Activated naive CD8-positive, alpha-beta T cell treated with anti-CD3 and anti-CD28 coated beads for 36 hours (primary cell): ENCODE results near the gene NTM. TPM values are rescaled to one million over a fixed set of nuclear protein-coding genes. Genes with fewer than 3 reads are reported as not detected.

Experiments
- DNase-seq: peaks from one replicate; pipeline ENCODE4 v3.0.0; 2021
- H3K27ac Mint-ChIP-seq: one replicate; pipeline ENCODE4 v1.8.0; 2022; ENCODE audit warnings: mild to moderate bottlenecking, moderate library complexity, mixed read lengths
- H3K27me3 Mint-ChIP-seq: one replicate; pipeline ENCODE4 v1.8.0; 2022; ENCODE audit warnings: mild to moderate bottlenecking, mixed read lengths
- H3K36me3 Mint-ChIP-seq: one replicate; pipeline ENCODE4 v1.8.0; 2021; ENCODE audit warnings: mild to moderate bottlenecking, mixed read lengths
- H3K4me1 Mint-ChIP-seq: one replicate; pipeline ENCODE4 v1.8.0; 2021; ENCODE audit warnings: mixed read lengths
- H3K4me3 Mint-ChIP-seq: one replicate; pipeline ENCODE4 v1.8.0; 2022; ENCODE audit warnings: mild to moderate bottlenecking, moderate library complexity, mixed read lengths
- H3K9me3 Mint-ChIP-seq: one replicate; pipeline ENCODE4 v1.8.0; 2022; ENCODE audit warnings: mixed read lengths
- total RNA-seq, 2 experiments: library from RNA; stranded (reverse); gene quantifications; one replicate each; pipeline ENCODE4 v1.2.3, GENCODE V29; 2021

Gene NTM
- total RNA-seq, 2 experiments from 2014 or later = not detected

- H3K4me3 Mint-ChIP-seq = no peak overlapping the region
- DNase-seq = no peak
- no peaks in the 10 kb centered on the region for H3K4me1 Mint-ChIP-seq
- peaks cover 3% of the 10 kb centered on the region for H3K9me3 Mint-ChIP-seq
- H3K36me3 Mint-ChIP-seq = no peaks in the 10 kb centered on the region
- no peak overlapping the region for H3K27ac Mint-ChIP-seq
- H3K27me3 Mint-ChIP-seq = peaks cover 10% of the 10 kb centered on the region
These were observed 379.7 kb downstream of the NTM start for GRCh38 chr11:131750152-131750551.

DNA sequence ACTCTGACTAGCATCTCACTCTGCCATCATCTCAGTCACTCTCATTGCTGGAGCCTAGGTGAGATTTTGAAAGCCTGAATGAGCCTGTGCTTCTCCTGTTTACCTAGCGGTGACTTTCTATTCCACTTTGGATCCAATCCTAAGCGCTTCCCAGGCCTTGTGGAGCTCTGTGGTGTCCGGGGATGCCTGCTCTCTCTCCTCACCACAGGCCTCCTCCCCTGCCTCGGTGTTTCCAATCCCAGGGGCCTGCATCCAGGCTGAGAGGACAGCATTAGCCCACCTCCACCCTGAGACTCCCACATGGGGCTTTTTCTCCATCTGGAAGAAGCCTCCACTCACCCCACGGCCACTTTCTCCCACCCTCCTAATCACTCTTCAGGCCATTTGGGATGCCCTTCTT is 380.3 kb downstream of the NTM start:
- peaks cover 3% of the 10 kb centered on the region for H3K9me3 Mint-ChIP-seq

GRCh38 chr11:131754671-131755070 is 384.3 kb downstream of the NTM start:
- Mint-ChIP-seq H3K27ac (no peak overlapping the region), H3K4me3 (no peak overlapping the region), H3K36me3 (no peaks in the 10 kb centered on the region), H3K9me3 (peaks cover 3% of the 10 kb centered on the region), H3K27me3 (peaks cover 6% of the 10 kb centered on the region), H3K4me1 (no peaks in the 10 kb centered on the region)
- no peak for DNase-seq

More for the DNA sequence above, 380.3 kb downstream of the NTM start:
- Mint-ChIP-seq H3K36me3 (no peaks in the 10 kb centered on the region), H3K27ac (no peak overlapping the region), H3K4me1 (no peaks in the 10 kb centered on the region), H3K27me3 (peaks cover 10% of the 10 kb centered on the region), H3K4me3 (no peak overlapping the region)
- no peak for DNase-seq

GRCh38 chr11:131756479-131757110 is 386.2 kb downstream of the NTM start:
- no peaks in the 10 kb centered on the region for H3K27me3 Mint-ChIP-seq
- no peak for DNase-seq
- H3K4me1 Mint-ChIP-seq = no peaks in the 10 kb centered on the region

GRCh38 chr11:131758726-131759125 is 388.3 kb downstream of the NTM start:
- H3K4me1 Mint-ChIP-seq = no peaks in the 10 kb centered on the region
- no peaks in the 10 kb centered on the region for H3K36me3 Mint-ChIP-seq
- H3K4me3 Mint-ChIP-seq = no peak overlapping the region
- H3K9me3 Mint-ChIP-seq = no peaks in the 10 kb centered on the region
- H3K27ac Mint-ChIP-seq = no peak overlapping the region
- no peaks in the 10 kb centered on the region for H3K27me3 Mint-ChIP-seq
- no peak for DNase-seq

More at GRCh38 chr11:131756479-131757110, 386.2 kb downstream of the NTM start:
- peaks cover 3% of the 10 kb centered on the region for H3K9me3 Mint-ChIP-seq
- no peaks in the 10 kb centered on the region for H3K36me3 Mint-ChIP-seq
- H3K27ac Mint-ChIP-seq = no peak overlapping the region
- no peak overlapping the region for H3K4me3 Mint-ChIP-seq

- Mint-ChIP-seq H3K4me1 (no peaks in the 10 kb centered on the region), H3K36me3 (no peaks in the 10 kb centered on the region), H3K27ac (no peak overlapping the region), H3K4me3 (no peak overlapping the region), H3K9me3 (no peaks in the 10 kb centered on the region), H3K27me3 (no peaks in the 10 kb centered on the region)
- DNase-seq = no peak
These were observed 388.7 kb downstream of the NTM start for GRCh38 chr11:131759140-131759539.

GRCh38 chr11:131760091-131761061 is 390.0 kb downstream of the NTM start:
- Mint-ChIP-seq H3K4me1 (no peaks in the 10 kb centered on the region), H3K27me3 (no peaks in the 10 kb centered on the region), H3K27ac (no peak overlapping the region), H3K36me3 (no peaks in the 10 kb centered on the region), H3K9me3 (no peaks in the 10 kb centered on the region), H3K4me3 (no peak overlapping the region)
- DNase-seq = no peak

DNA sequence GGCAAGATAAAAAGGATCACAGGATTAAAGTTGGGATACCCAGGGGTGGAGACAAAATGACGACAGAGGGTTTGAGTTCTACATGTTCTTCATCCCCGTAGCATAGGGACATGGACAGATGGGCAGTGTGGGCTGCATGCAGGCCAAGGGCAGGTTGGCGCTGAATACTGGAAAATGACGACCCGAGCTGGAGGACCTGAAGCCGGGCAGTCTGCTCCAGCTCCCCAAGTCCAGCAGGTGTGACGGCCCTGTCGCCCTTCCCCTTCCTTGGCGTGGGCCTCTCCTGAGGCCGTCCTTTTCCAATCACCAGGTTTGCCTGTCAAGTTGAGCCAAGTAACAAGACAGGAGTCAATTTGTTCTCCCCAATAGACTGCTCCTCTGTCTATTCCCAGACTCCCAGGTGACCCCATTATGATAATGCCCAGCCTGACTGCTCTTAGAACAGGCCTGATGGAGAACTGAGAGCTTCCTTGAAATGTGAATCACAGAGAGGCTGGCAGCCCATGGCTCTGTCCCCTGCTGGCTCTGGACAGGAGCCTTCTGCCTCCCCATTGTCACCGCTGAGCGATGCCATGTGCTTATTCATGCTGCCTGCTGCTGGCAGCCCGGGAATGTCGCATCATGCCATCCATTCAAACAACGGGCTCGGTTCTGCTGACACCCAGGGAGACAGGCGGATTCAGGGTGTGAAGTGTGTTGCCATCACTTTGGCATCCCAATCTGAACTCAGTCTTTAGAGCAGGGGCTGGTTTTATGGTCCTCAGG is 392.1 kb downstream of the NTM start:
- H3K27ac Mint-ChIP-seq = no peak overlapping the region
- H3K27me3 Mint-ChIP-seq = no peaks in the 10 kb centered on the region

DNA sequence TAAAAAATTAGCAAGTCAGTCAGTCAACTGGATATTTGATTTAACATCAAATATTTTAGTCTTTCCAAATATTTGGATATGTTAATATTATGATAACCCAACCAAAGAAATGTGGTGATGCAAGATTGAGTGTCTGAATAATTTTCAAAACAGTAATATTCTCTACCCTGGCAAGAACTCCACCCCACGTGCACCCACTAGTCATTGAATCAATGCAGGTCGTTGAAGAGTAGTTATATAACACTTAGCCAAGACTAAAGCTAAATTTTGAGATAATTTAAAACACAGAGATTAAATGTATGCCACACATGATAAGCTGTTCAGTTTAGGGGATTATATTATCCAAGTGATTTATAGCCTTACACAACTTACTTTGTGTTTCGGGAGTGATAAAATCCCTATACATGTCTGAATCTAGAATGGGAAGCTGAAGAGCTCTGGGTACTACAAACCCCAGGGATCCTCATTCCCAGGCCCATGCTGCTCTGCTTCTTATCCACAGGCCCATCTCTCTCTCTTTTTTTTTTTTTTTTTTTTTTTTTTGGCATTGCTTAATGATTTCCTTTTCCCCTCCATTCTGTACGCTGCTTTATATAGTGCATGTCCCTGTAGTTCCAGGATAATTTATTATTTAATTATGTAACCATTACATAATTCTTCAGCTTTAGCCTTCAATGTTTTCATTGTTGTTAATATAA is 392.9 kb downstream of the NTM start:
- Mint-ChIP-seq H3K27me3 (no peaks in the 10 kb centered on the region), H3K4me1 (no peaks in the 10 kb centered on the region), H3K9me3 (no peaks in the 10 kb centered on the region), H3K36me3 (no peaks in the 10 kb centered on the region), H3K27ac (no peak overlapping the region), H3K4me3 (no peak overlapping the region)
- DNase-seq = no peak

More for the DNA sequence above, 392.1 kb downstream of the NTM start:
- Mint-ChIP-seq H3K9me3 (no peaks in the 10 kb centered on the region), H3K4me3 (no peak overlapping the region), H3K4me1 (no peaks in the 10 kb centered on the region), H3K36me3 (no peaks in the 10 kb centered on the region)
- no peak for DNase-seq

DNA sequence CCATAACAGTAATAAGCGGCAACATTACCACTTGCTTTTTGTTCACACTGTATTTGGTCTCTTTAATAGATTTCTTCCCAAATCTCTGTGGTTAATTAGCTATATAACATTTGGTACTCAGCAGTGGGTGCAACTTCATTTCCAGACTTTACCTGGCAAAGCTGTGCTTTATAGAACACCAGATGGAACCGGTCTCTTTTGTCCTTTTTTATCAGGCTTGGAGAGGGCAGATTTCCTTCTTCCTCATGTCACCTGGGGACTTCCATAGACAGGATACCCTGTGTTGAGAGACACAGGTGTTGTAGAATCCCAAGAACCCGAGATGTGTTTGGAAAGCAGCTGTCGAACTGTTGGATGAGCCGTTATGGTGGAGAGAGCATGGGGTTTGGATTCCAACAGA is 393.7 kb downstream of the NTM start:
- no peak overlapping the region for H3K27ac Mint-ChIP-seq
- no peak overlapping the region for H3K4me3 Mint-ChIP-seq
- no peaks in the 10 kb centered on the region for H3K27me3 Mint-ChIP-seq
- no peak for DNase-seq
- no peaks in the 10 kb centered on the region for H3K4me1 Mint-ChIP-seq
- no peaks in the 10 kb centered on the region for H3K36me3 Mint-ChIP-seq
- no peaks in the 10 kb centered on the region for H3K9me3 Mint-ChIP-seq

- no peaks in the 10 kb centered on the region for H3K36me3 Mint-ChIP-seq
- no peaks in the 10 kb centered on the region for H3K4me1 Mint-ChIP-seq
- no peak overlapping the region for H3K4me3 Mint-ChIP-seq
- no peaks in the 10 kb centered on the region for H3K27me3 Mint-ChIP-seq
- DNase-seq = no peak
- no peaks in the 10 kb centered on the region for H3K9me3 Mint-ChIP-seq
- no peak overlapping the region for H3K27ac Mint-ChIP-seq
These were observed 394.2 kb downstream of the NTM start for GRCh38 chr11:131764649-131765048.

- no peak overlapping the region for H3K4me3 Mint-ChIP-seq
- no peaks in the 10 kb centered on the region for H3K9me3 Mint-ChIP-seq
- H3K36me3 Mint-ChIP-seq = no peaks in the 10 kb centered on the region
- DNase-seq = no peak
- no peaks in the 10 kb centered on the region for H3K27me3 Mint-ChIP-seq
- no peak overlapping the region for H3K27ac Mint-ChIP-seq
- H3K4me1 Mint-ChIP-seq = no peaks in the 10 kb centered on the region
These were observed 396.2 kb downstream of the NTM start for GRCh38 chr11:131766637-131767036.

DNA sequence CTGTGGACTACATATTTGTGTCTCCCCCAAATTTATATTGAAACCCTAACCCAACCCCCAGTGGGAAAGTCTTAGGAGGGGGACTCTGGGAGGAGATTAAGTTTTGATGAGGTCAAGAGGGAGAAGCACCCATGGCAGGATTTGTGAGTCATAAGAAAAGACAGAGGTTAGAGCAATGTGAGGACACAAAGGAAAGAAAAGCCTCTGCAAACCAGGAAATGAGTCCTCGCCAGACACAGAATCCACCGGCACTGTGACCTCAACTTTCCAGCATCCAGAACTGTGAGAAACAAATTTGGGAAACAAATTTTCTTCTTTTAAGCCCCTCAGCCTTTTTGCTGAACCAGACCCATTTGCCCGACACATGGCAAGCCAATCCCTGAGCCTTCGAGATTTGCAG is 397.0 kb downstream of the NTM start:
- Mint-ChIP-seq H3K27ac (no peak overlapping the region), H3K4me3 (no peak overlapping the region), H3K4me1 (no peaks in the 10 kb centered on the region), H3K27me3 (no peaks in the 10 kb centered on the region), H3K36me3 (no peaks in the 10 kb centered on the region), H3K9me3 (no peaks in the 10 kb centered on the region)
- no peak for DNase-seq

- no peaks in the 10 kb centered on the region for H3K9me3 Mint-ChIP-seq
- H3K27me3 Mint-ChIP-seq = no peaks in the 10 kb centered on the region
- no peaks in the 10 kb centered on the region for H3K36me3 Mint-ChIP-seq
- DNase-seq = no peak
- H3K4me1 Mint-ChIP-seq = no peaks in the 10 kb centered on the region
- H3K4me3 Mint-ChIP-seq = no peak overlapping the region
- no peak overlapping the region for H3K27ac Mint-ChIP-seq
These were observed 400.4 kb downstream of the NTM start for GRCh38 chr11:131770801-131771200.

DNA sequence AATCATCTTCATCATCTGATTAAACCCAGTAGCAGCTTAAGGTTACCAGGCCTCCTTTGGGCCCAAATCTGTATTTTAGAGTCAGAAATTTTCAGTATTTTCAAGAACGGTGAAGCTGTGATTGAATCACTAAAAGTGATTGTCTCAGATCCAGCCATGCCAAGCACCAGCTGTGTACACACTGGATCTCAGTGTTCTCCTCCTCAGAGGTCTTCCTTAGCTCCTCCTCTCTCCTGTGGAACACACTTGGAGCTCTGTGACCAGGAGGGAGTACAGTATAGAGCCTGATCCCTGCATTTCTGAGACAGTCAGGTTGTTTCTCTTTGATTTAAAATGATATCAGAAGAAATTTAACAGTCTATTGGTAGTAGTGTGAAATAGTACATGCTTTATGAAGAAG is 401.1 kb downstream of the NTM start:
- H3K27me3 Mint-ChIP-seq = no peaks in the 10 kb centered on the region

More for the DNA sequence above, 401.1 kb downstream of the NTM start:
- H3K4me3 Mint-ChIP-seq = no peak overlapping the region
- DNase-seq = no peak
- no peaks in the 10 kb centered on the region for H3K9me3 Mint-ChIP-seq
- no peak overlapping the region for H3K27ac Mint-ChIP-seq
- H3K36me3 Mint-ChIP-seq = no peaks in the 10 kb centered on the region
- no peaks in the 10 kb centered on the region for H3K4me1 Mint-ChIP-seq
